Measurements from ENCODE around the gene CNNM2. TPM values are rescaled to one million over a fixed set of nuclear protein-coding genes. Genes with fewer than 3 reads are reported as not detected.

Gene CNNM2
- polyA plus RNA-seq, 1 of the 3 experiments (the other 2 are of a cell fraction) = 4.0 TPM

GRCh38 chr10:102894466-102895213 is 23.5 kb upstream of the CNNM2 start:
- TF ChIP-seq JUND (IDR thresholded peaks at IDR 0.05) = no peak
- TF ChIP-seq GATA2 (CRISPR knock-in tag; IDR thresholded peaks at IDR 0.05) = no peak
- no peak for TF ChIP-seq RXRA (IDR thresholded peaks at IDR 0.05; ENCODE audit: borderline replicate concordance, low read depth)
- TF ChIP-seq TAF1 (IDR thresholded peaks at IDR 0.05; ENCODE audit: borderline replicate concordance, low read depth, low read length) = no peak
- H3F3A ChIP-seq (replicated peaks; ENCODE audit: insufficient read depth) = no peaks in the 10 kb centered on the region
- no peak for DNase-seq
- H3K4me2 ChIP-seq = no peak overlapping the region
- H3K4me3 ChIP-seq (ENCODE audit: low read depth in 2 of 2, low read length in 1 of 2) = no peak overlapping the region
- no peaks in the 10 kb centered on the region for H3K4me1 ChIP-seq (ENCODE audit: control insufficient read depth in 1 of 2, insufficient read depth in 2 of 2, low read depth in 1 of 2, low read length in 1 of 2)
- no peak overlapping the region for H3K9ac ChIP-seq
- H3K27me3 ChIP-seq (ENCODE audit: insufficient read depth) = no peaks in the 10 kb centered on the region
- no peaks in the 10 kb centered on the region for H3K79me2 ChIP-seq (ENCODE audit: insufficient read depth)
- H3K9me2 ChIP-seq = no peaks in the 10 kb centered on the region
- ChIA-PET POLR2A (no interaction called here), CTCF (interaction anchor here (0.6 kb wide), 1 partner anchor 373 kb away, joined by 3 read pairs; no protein-coding TSS in a partner anchor)
- no peak overlapping the region for H2AFZ ChIP-seq (ENCODE audit: low read depth)
- H4K20me1 ChIP-seq (ENCODE audit: insufficient read depth) = no peaks in the 10 kb centered on the region
- H3K36me3 ChIP-seq (replicated peaks in 1 of 2; ENCODE audit: control insufficient read depth in 1 of 2, insufficient read depth in 2 of 2, low read length in 1 of 2) = peaks cover 0 to 6% of the 10 kb centered on the region in 2 experiments
- no peak overlapping the region for H3K27ac ChIP-seq (ENCODE audit: low read depth in 2 of 2, low read length in 1 of 2)
- no peaks in the 10 kb centered on the region for H3K9me3 ChIP-seq
- WGBS (ENCODE audit: low lambda C conversion rate) = 84% methylated on average over 4 of the region's 4 CpGs

- no peak overlapping the region for H3K4me3 ChIP-seq (ENCODE audit: low read depth in 2 of 2, low read length in 1 of 2)
- ChIA-PET POLR2A (interaction anchor here (0.6 kb wide), 1 partner anchor 69 kb away, joined by 3 read pairs; no protein-coding TSS in a partner anchor), CTCF (interaction anchor here (2.2 to 7.6 kb wide), 3 partner anchors 14 to 64 kb away, joined by 8 to 71 read pairs (median 69); partner anchors contain the start of genes CNNM2 and CYP17A1)
- no peak overlapping the region for H3K27ac ChIP-seq (ENCODE audit: low read depth in 2 of 2, low read length in 1 of 2)
- no peaks in the 10 kb centered on the region for H3K79me2 ChIP-seq (ENCODE audit: insufficient read depth)
- H3K27me3 ChIP-seq (ENCODE audit: insufficient read depth) = no peaks in the 10 kb centered on the region
- no peak overlapping the region for H2AFZ ChIP-seq (ENCODE audit: low read depth)
- H4K20me1 ChIP-seq (ENCODE audit: insufficient read depth) = no peaks in the 10 kb centered on the region
- no peak for DNase-seq
- no peaks in the 10 kb centered on the region for H3K9me3 ChIP-seq
- no peaks in the 10 kb centered on the region for H3F3A ChIP-seq (replicated peaks; ENCODE audit: insufficient read depth)
- H3K9ac ChIP-seq = no peak overlapping the region
- H3K36me3 ChIP-seq (replicated peaks in 1 of 2; ENCODE audit: control insufficient read depth in 1 of 2, insufficient read depth in 2 of 2, low read length in 1 of 2) = no peaks in the 10 kb centered on the region
- H3K9me2 ChIP-seq = no peaks in the 10 kb centered on the region
- TF ChIP-seq EZH2phosphoT487 (IDR thresholded peaks at IDR 0.05; ENCODE audit: borderline replicate concordance, low read depth) = no peak
- TF ChIP-seq FOXJ3 (CRISPR knock-in tag; IDR thresholded peaks at IDR 0.05) = no peak
- H3K4me1 ChIP-seq (ENCODE audit: control insufficient read depth in 1 of 2, insufficient read depth in 2 of 2, low read depth in 1 of 2, low read length in 1 of 2) = no peaks in the 10 kb centered on the region
- WGBS (ENCODE audit: low lambda C conversion rate) = 90% methylated on average over 3 of the region's 3 CpGs
- H3K4me2 ChIP-seq = no peak overlapping the region
Measured at GRCh38 chr10:102900006-102900405, 18.1 kb upstream of the CNNM2 start.

GRCh38 chr10:102904346-102904745 is 13.7 kb upstream of the CNNM2 start:
- POLR2A ChIA-PET = no interaction called here
- H3K9me2 ChIP-seq = no peaks in the 10 kb centered on the region
- H4K20me1 ChIP-seq (ENCODE audit: insufficient read depth) = no peaks in the 10 kb centered on the region
- CTCF ChIA-PET = interaction anchor here (0.7 to 7.6 kb wide), 4 partner anchors 10 to 382 kb away, joined by 3 to 71 read pairs (median 36); partner anchors contain the start of genes CNNM2 and CYP17A1
- H2AFZ ChIP-seq (ENCODE audit: low read depth) = no peak overlapping the region
- no peak overlapping the region for H3K4me3 ChIP-seq (ENCODE audit: low read depth in 2 of 2, low read length in 1 of 2)
- TF ChIP-seq RCOR1 (IDR thresholded peaks at IDR 0.05; ENCODE audit: low read length) (no peak), FOXM1 (IDR thresholded peaks at IDR 0.05; ENCODE audit: low read depth) (no peak), SMC3 (IDR thresholded peaks at IDR 0.05; ENCODE audit: low read depth, low read length) (no peak)
- H3K36me3 ChIP-seq (replicated peaks in 1 of 2; ENCODE audit: control insufficient read depth in 1 of 2, insufficient read depth in 2 of 2, low read length in 1 of 2) = no peaks in the 10 kb centered on the region
- no peak for DNase-seq
- H3F3A ChIP-seq (replicated peaks; ENCODE audit: insufficient read depth) = no peaks in the 10 kb centered on the region
- no peaks in the 10 kb centered on the region for H3K9me3 ChIP-seq
- no peaks in the 10 kb centered on the region for H3K27me3 ChIP-seq (ENCODE audit: insufficient read depth)
- H3K4me1 ChIP-seq (ENCODE audit: control insufficient read depth in 1 of 2, insufficient read depth in 2 of 2, low read depth in 1 of 2, low read length in 1 of 2) = no peaks in the 10 kb centered on the region
- no peak overlapping the region for H3K4me2 ChIP-seq
- no peak overlapping the region for H3K9ac ChIP-seq
- no peaks in the 10 kb centered on the region for H3K79me2 ChIP-seq (ENCODE audit: insufficient read depth)
- H3K27ac ChIP-seq (ENCODE audit: low read depth in 2 of 2, low read length in 1 of 2) = no peak overlapping the region

Data from SK-N-SH (cell line).